Measurements from ENCODE around the gene PDXK. TPM values are rescaled to one million over a fixed set of nuclear protein-coding genes. Genes with fewer than 3 reads are reported as not detected.

The PDXK gene
- total and polyA plus RNA-seq, 7 donors: 17.2 to 96.5 (median 37.0) TPM

GRCh38 chr21:43739621-43740435, 20.9 kb downstream of the PDXK start:
- intact Hi-C loops (cut with DNase I): no loop called here
- no peak for TF ChIP-seq CTCF (IDR thresholded peaks at IDR 0.05)
- no peaks in the 10 kb centered on the region for H3K27me3 ChIP-seq (ENCODE audit: insufficient read depth in 3 of 3, low read length in 2 of 3)
- DNase-seq: no peak
- 91 to 93% (median 93%) methylated on average over 25 of the region's 25 CpGs for WGBS, 3 donors
- ATAC-seq: peak in 2 of 4 donors; percentile 10 to 29
- no peak overlapping the region for H3K27ac ChIP-seq
- peaks cover 0 to 26% of the 10 kb centered on the region in 2 donors for H3K36me3 ChIP-seq (ENCODE audit: insufficient read depth in 1 of 2, low read depth in 1 of 2)
- no peak overlapping the region for H3K4me3 ChIP-seq
- no peaks in the 10 kb centered on the region for H3K9me3 ChIP-seq
- no peaks in the 10 kb centered on the region for H3K4me1 ChIP-seq

GRCh38 chr21:43740497-43741156, 21.7 kb downstream of the PDXK start:
- peaks cover 0 to 32% of the 10 kb centered on the region in 2 donors for H3K36me3 ChIP-seq (ENCODE audit: insufficient read depth in 1 of 2, low read depth in 1 of 2)

GRCh38 chr21:43741423-43742096, 22.6 kb downstream of the PDXK start:
- ATAC-seq (no peak), DNase-seq (no peak)
- Histone ChIP-seq H3K36me3 (ENCODE audit: insufficient read depth in 1 of 2, low read depth in 1 of 2) (peaks cover 0 to 41% of the 10 kb centered on the region in 2 donors), H3K4me1 (no peaks in the 10 kb centered on the region), H3K27ac (no peak overlapping the region), H3K27me3 (ENCODE audit: insufficient read depth in 3 of 3, low read length in 2 of 3) (no peaks in the 10 kb centered on the region), H3K9me3 (no peaks in the 10 kb centered on the region), H3K4me3 (no peak overlapping the region)
- intact Hi-C loops (cut with DNase I): no loop called here
- TF ChIP-seq CTCF (IDR thresholded peaks at IDR 0.05): no peak
- 59 to 78% (median 74%) methylated on average over 16 to 27 of the region's 28 CpGs for WGBS, 3 donors

More at GRCh38 chr21:43740497-43741156, 21.7 kb downstream of the PDXK start:
- H3K4me3 ChIP-seq: no peak overlapping the region
- intact Hi-C loops (cut with DNase I): no loop called here
- peak in 3 of 4 donors; percentile 26 to 71 (median 29) for ATAC-seq
- TF ChIP-seq CTCF (IDR thresholded peaks at IDR 0.05): no peak
- no peaks in the 10 kb centered on the region for H3K9me3 ChIP-seq
- H3K27ac ChIP-seq: no peak overlapping the region
- H3K27me3 ChIP-seq (ENCODE audit: insufficient read depth in 3 of 3, low read length in 2 of 3): no peaks in the 10 kb centered on the region
- no peaks in the 10 kb centered on the region for H3K4me1 ChIP-seq
- peak in 1 of 2 donors; percentile 72 for DNase-seq
- 56 to 59% (median 57%) methylated on average over 17 to 25 of the region's 25 CpGs for WGBS, 3 donors

- ATAC-seq: peak in 1 of 4 donors; percentile 16
- no peak for DNase-seq
- no peak overlapping the region for H3K27ac ChIP-seq
- no peak overlapping the region for H3K4me3 ChIP-seq
- no peaks in the 10 kb centered on the region for H3K9me3 ChIP-seq
- no peaks in the 10 kb centered on the region for H3K27me3 ChIP-seq (ENCODE audit: insufficient read depth in 3 of 3, low read length in 2 of 3)
- TF ChIP-seq CTCF (IDR thresholded peaks at IDR 0.05): no peak
- WGBS, 3 donors: 95 to 97% (median 96%) methylated on average over 8 of the region's 8 CpGs
- no peaks in the 10 kb centered on the region for H3K4me1 ChIP-seq
- intact Hi-C loops (cut with DNase I): no loop called here
- peaks cover 3 to 57% of the 10 kb centered on the region in 2 donors for H3K36me3 ChIP-seq (ENCODE audit: insufficient read depth in 1 of 2, low read depth in 1 of 2)
Observed at GRCh38 chr21:43743947-43744346, 25.0 kb downstream of the PDXK start.
